MM.1S (cell line): ENCODE results near the gene FBN3.
"Not testable (repeated sequence)": the region's sequence is repeated elsewhere in the genome, so short reads cannot be mapped to it uniquely, and the experiment has no call there.

Experiments
- EZH2 ChIP-seq: fragments of 300-600 bp; sonication (generic); optimal IDR thresholded peaks from 2 replicates; pipeline ENCODE3; 2017; ENCODE audit warnings: low read depth, mild to moderate bottlenecking, antibody characterized with exemption, low read length, mixed read lengths
- EZH2phosphoT487 ChIP-seq: fragments of 300-600 bp; sonication (generic); IDR thresholded peaks from 2 replicates; pipeline ENCODE4 v1.6.1; 2018; ENCODE audit warnings: antibody characterized with exemption, low read length
- TF ChIP-seq, protein P1 (sequence below): fragments of 300-600 bp; sonication (generic); IDR thresholded peaks from 2 replicates; pipeline ENCODE4 v1.5.1; 2016; ENCODE audit warnings: antibody characterized with exemption, low read length, mixed read lengths

DNA sequence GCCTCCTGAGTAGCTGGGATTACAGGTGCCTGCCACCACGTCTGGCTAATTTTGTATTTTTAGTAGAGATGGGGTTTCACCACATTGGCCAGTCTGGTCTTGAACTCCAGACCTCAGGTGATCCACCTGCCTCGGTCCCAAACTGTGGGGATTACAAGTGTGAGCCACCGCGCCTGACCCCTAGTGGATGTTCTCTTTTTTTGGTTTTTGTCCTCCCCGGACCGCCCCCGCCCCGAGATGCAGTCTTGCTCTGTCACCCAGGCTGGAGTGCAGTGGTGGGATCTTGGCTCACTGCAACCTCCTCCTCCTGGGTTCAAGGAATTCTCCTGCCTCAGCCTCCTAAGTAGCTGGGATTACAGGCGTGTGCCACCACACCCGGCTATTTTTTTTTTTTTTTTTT lies 4.6 kb upstream of the FBN3 start:
- TF ChIP-seq, protein P1, sequence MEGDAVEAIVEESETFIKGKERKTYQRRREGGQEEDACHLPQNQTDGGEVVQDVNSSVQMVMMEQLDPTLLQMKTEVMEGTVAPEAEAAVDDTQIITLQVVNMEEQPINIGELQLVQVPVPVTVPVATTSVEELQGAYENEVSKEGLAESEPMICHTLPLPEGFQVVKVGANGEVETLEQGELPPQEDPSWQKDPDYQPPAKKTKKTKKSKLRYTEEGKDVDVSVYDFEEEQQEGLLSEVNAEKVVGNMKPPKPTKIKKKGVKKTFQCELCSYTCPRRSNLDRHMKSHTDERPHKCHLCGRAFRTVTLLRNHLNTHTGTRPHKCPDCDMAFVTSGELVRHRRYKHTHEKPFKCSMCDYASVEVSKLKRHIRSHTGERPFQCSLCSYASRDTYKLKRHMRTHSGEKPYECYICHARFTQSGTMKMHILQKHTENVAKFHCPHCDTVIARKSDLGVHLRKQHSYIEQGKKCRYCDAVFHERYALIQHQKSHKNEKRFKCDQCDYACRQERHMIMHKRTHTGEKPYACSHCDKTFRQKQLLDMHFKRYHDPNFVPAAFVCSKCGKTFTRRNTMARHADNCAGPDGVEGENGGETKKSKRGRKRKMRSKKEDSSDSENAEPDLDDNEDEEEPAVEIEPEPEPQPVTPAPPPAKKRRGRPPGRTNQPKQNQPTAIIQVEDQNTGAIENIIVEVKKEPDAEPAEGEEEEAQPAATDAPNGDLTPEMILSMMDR = peak; percentile 25; the same call in 1 of the 2 replicates
- TF ChIP-seq EZH2, EZH2phosphoT487: not testable (repeated sequence)
